ENCODE data around the gene MMP1.
"Not testable (repeated sequence)": the region's sequence is repeated elsewhere in the genome, so short reads cannot be mapped to it uniquely, and the experiment has no call there.

The MMP1 gene

GRCh38 chr11:102757823-102758549 is 40.0 kb downstream of the MMP1 start:
- DNase-seq = no peak

GRCh38 chr11:102753267-102753666 is 44.7 kb downstream of the MMP1 start:
- no peak for DNase-seq

GRCh38 chr11:102751673-102752072 is 46.3 kb downstream of the MMP1 start:
- no peak for DNase-seq

GRCh38 chr11:102749101-102749722 is 48.7 kb downstream of the MMP1 start:
- no peak for DNase-seq

GRCh38 chr11:102746746-102747578 is 51.0 kb downstream of the MMP1 start:
- DNase-seq = not testable (repeated sequence)
